Measurements from ENCODE around the gene MED15. TPM values are rescaled to one million over a fixed set of nuclear protein-coding genes. Genes with fewer than 3 reads are reported as not detected.

The MED15 gene
- total RNA-seq, 5 donors from 2014 or later (not counting 1 experiment from before 2014, with no cell fraction given): 214 to 317 (median 262) TPM

DNA sequence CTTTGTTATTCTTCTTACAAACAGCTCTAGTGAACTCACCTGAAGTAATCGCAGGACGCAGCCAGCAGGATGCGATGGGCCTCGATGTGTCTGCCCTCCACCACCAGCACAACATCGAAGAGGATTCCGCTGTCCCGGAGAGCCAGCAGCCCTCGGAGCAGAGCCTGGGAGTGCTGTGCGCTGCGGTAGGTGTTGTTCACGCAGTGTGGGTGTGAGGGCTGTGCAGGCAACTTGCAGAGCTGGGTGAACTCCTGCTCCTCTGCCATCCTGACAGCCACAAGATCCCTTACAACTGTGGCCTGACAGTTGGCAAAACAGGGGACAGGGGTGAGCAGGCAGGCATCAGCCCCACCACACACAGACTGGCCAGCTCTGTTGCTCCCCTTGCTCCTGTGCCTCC, 18.5 kb upstream of the MED15 start:
- 98% methylated on average over 11 of the region's 11 CpGs for WGBS (ENCODE audit: insufficient coverage)
- no peak for ATAC-seq (replicated peaks in 1 of 4)
- POLR2A ChIA-PET: no interaction called here
- H3K36me3 Mint-ChIP-seq: peaks cover 26% of the 10 kb centered on the region
- peak overlapping the region; percentile 12 to 56 for H3K27ac Mint-ChIP-seq
- no peaks in the 10 kb centered on the region for H3K9me3 Mint-ChIP-seq
- Histone ChIP-seq H3K9me3 (no peaks in the 10 kb centered on the region), H3K4me1 (ENCODE audit: control insufficient read depth in 1 of 2, extremely low read depth in 1 of 2, insufficient read depth in 2 of 2, low read length in 2 of 2) (peaks cover 9 to 39% of the 10 kb centered on the region in 2 experiments), H3K27me3 (replicated peaks in 1 of 2; ENCODE audit: control insufficient read depth in 2 of 2, extremely low read depth in 1 of 2, insufficient read depth in 2 of 2, low read length in 1 of 2) (no peaks in the 10 kb centered on the region), H3K4me3 (ENCODE audit: control insufficient read depth in 1 of 2, extremely low read depth in 1 of 2, low read length in 1 of 2) (no peak overlapping the region), H3K27ac (ENCODE audit: low read length) (no peak overlapping the region), H3K36me3 (ENCODE audit: control insufficient read depth in 2 of 2, extremely low read depth in 1 of 2, insufficient read depth in 1 of 2, low read length in 1 of 2) (peaks cover 0 to 16% of the 10 kb centered on the region in 2 donors)
- DNase-seq: no peak
- no peak overlapping the region for H3K4me3 Mint-ChIP-seq
- CTCF ChIA-PET: interaction anchor here in 1 of 2 donors (1.4 kb wide), 1 partner anchor 26 kb away, joined by 7 read pairs; no protein-coding TSS in a partner anchor
- peaks cover 67 to 68% (median 67%) of the 10 kb centered on the region in 3 donors for H3K4me1 Mint-ChIP-seq
- H3K27me3 Mint-ChIP-seq: no peaks in the 10 kb centered on the region

DNA sequence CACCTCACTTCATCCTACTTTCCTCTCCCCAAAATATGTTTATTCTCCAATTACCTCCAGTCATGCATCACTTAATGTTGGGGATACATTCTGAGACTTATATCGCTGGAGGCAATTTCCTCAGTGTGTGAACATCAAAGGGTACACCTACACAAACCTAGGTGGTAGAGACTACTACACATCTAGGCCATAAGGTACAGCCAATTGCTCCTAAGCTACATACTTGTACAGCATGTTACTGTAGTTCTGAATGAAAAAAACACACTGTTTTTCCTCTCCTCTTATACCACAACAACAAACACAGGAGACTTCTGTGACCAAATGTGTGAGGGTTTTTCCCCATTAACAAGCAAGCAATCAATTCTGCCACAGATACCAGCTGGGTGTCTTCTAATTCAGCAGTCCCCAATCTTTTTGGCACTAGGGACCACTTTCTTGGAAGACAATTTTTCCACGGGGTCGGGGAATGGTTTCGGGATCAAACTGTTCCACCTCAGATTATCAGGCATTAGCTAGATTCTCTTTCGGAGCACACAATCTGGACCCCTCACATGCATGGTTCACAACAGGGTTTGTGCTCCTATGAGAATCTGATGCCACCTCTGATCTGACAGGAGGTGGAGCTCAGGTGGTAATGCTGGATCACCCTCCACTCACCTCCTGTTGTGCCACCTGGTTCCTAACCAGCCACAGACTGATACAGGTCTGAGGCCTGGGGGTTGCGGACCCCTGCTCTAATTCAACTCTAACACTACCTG, 17.0 kb upstream of the MED15 start:
- no peak overlapping the region for H3K27ac ChIP-seq (ENCODE audit: low read length)
- H3K4me1 Mint-ChIP-seq: peaks cover 72 to 73% (median 73%) of the 10 kb centered on the region in 3 donors
- no peak overlapping the region for H3K4me3 ChIP-seq (ENCODE audit: control insufficient read depth in 1 of 2, extremely low read depth in 1 of 2, low read length in 1 of 2)
- no peaks in the 10 kb centered on the region for H3K9me3 Mint-ChIP-seq
- DNase-seq (peak in 1 of 35 experiments; percentile 29), ATAC-seq (replicated peaks in 1 of 4) (peak in 2 of 4 experiments; percentile 35 to 66)
- POLR2A ChIA-PET: no interaction called here
- no peaks in the 10 kb centered on the region for H3K27me3 Mint-ChIP-seq
- H3K36me3 Mint-ChIP-seq: peaks cover 22% of the 10 kb centered on the region
- no peaks in the 10 kb centered on the region for H3K9me3 ChIP-seq
- H3K27me3 ChIP-seq (replicated peaks in 1 of 2; ENCODE audit: control insufficient read depth in 2 of 2, extremely low read depth in 1 of 2, insufficient read depth in 2 of 2, low read length in 1 of 2): no peaks in the 10 kb centered on the region
- peaks cover 12 to 51% of the 10 kb centered on the region in 2 experiments for H3K4me1 ChIP-seq (ENCODE audit: control insufficient read depth in 1 of 2, extremely low read depth in 1 of 2, insufficient read depth in 2 of 2, low read length in 2 of 2)
- CTCF ChIA-PET: interaction anchor here (0.6 to 1.4 kb wide), 2 partner anchors 27 to 66 kb away, joined by 3 to 7 read pairs; no protein-coding TSS in a partner anchor
- 98% methylated on average over 5 of the region's 6 CpGs for WGBS (ENCODE audit: insufficient coverage)
- H3K4me3 Mint-ChIP-seq: no peak overlapping the region
- peaks cover 0 to 14% of the 10 kb centered on the region in 2 donors for H3K36me3 ChIP-seq (ENCODE audit: control insufficient read depth in 2 of 2, extremely low read depth in 1 of 2, insufficient read depth in 1 of 2, low read length in 1 of 2)
- peak overlapping the region in 1 of 2 donors; percentile 71 for H3K27ac Mint-ChIP-seq

DNA sequence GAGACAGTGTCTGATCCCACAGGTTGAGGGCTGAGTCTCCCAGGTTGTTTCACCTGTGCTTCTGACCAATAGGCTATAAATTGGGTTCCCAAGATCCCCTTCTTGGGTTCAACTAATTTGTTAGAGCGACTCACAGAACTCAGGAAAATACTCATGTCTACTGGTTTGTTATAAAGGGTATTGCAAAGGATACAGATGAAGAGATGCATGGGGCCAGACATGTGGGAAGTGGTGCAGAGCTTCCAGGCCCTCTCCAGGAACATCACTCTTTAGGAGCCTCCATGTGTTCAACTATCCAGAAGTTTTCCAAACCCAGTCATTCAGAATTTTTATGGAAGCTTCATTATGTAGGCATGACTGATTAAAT, 16.5 kb upstream of the MED15 start:
- ATAC-seq (replicated peaks in 1 of 4) (no peak), DNase-seq (no peak)
- H3K27me3 Mint-ChIP-seq: no peaks in the 10 kb centered on the region
- CTCF ChIA-PET: no interaction called here
- POLR2A ChIA-PET: no interaction called here
- peaks cover 12 to 52% of the 10 kb centered on the region in 2 experiments for H3K4me1 ChIP-seq (ENCODE audit: control insufficient read depth in 1 of 2, extremely low read depth in 1 of 2, insufficient read depth in 2 of 2, low read length in 2 of 2)
- no peak overlapping the region for H3K4me3 ChIP-seq (ENCODE audit: control insufficient read depth in 1 of 2, extremely low read depth in 1 of 2, low read length in 1 of 2)
- no peak overlapping the region for H3K27ac ChIP-seq (ENCODE audit: low read length)
- no peaks in the 10 kb centered on the region for H3K9me3 ChIP-seq
- H3K27ac Mint-ChIP-seq: peak overlapping the region in 1 of 2 donors; percentile 71
- H3K4me1 Mint-ChIP-seq: peaks cover 72 to 75% (median 73%) of the 10 kb centered on the region in 3 donors
- H3K27me3 ChIP-seq (replicated peaks in 1 of 2; ENCODE audit: control insufficient read depth in 2 of 2, extremely low read depth in 1 of 2, insufficient read depth in 2 of 2, low read length in 1 of 2): no peaks in the 10 kb centered on the region
- H3K4me3 Mint-ChIP-seq: no peak overlapping the region
- no peaks in the 10 kb centered on the region for H3K9me3 Mint-ChIP-seq
- H3K36me3 Mint-ChIP-seq: peaks cover 21% of the 10 kb centered on the region
- H3K36me3 ChIP-seq (ENCODE audit: control insufficient read depth in 2 of 2, extremely low read depth in 1 of 2, insufficient read depth in 1 of 2, low read length in 1 of 2): peaks cover 0 to 14% of the 10 kb centered on the region in 2 donors
- WGBS (ENCODE audit: insufficient coverage): no CpG with 5 or more reads among the region's 1 CpG

DNA sequence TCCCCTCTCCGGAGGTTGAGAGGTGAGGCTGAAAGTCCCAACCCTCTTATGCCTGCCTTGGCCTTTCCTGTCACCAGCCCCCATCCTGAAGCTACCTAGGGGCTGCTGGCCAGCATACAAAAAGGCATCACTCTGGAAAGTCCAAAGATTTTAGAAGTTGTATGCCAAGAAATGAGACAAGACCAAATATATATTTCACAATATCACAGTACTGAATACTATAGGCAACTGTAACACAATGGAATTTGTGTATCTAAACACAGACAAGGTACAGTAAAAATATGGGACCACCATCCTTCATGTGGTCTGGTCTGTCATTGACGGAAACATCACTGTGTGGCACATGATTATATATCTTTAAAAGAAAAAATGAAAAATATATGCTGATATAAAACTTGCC, 16.1 kb upstream of the MED15 start:
- peaks cover 18% of the 10 kb centered on the region for H3K36me3 Mint-ChIP-seq
- Histone ChIP-seq H3K9me3 (no peaks in the 10 kb centered on the region), H3K4me3 (ENCODE audit: control insufficient read depth in 1 of 2, extremely low read depth in 1 of 2, low read length in 1 of 2) (no peak overlapping the region), H3K27ac (ENCODE audit: low read length) (no peak overlapping the region), H3K36me3 (ENCODE audit: control insufficient read depth in 2 of 2, extremely low read depth in 1 of 2, insufficient read depth in 1 of 2, low read length in 1 of 2) (peaks cover 0 to 14% of the 10 kb centered on the region in 2 donors), H3K27me3 (replicated peaks in 1 of 2; ENCODE audit: control insufficient read depth in 2 of 2, extremely low read depth in 1 of 2, insufficient read depth in 2 of 2, low read length in 1 of 2) (no peaks in the 10 kb centered on the region), H3K4me1 (ENCODE audit: control insufficient read depth in 1 of 2, extremely low read depth in 1 of 2, insufficient read depth in 2 of 2, low read length in 2 of 2) (peaks cover 12 to 56% of the 10 kb centered on the region in 2 experiments)
- no peak for ATAC-seq (replicated peaks in 1 of 4)
- DNase-seq: no peak
- POLR2A ChIA-PET: no interaction called here
- peaks cover 69 to 75% (median 70%) of the 10 kb centered on the region in 3 donors for H3K4me1 Mint-ChIP-seq
- H3K9me3 Mint-ChIP-seq: no peaks in the 10 kb centered on the region
- H3K27ac Mint-ChIP-seq: peak overlapping the region in 1 of 2 donors; percentile 71
- CTCF ChIA-PET: no interaction called here
- WGBS (ENCODE audit: insufficient coverage): no CpG with 5 or more reads among the region's 2 CpGs
- H3K27me3 Mint-ChIP-seq: no peaks in the 10 kb centered on the region
- no peak overlapping the region for H3K4me3 Mint-ChIP-seq

GRCh38 chr22:20494978-20495860, 12.2 kb upstream of the MED15 start, which contains the start of gene KLHL22:
TSS of gene KLHL22 (minus strand) at chr22:20495795. CDS start at chr22:20489211, 6,584 bp downstream.
- Histone ChIP-seq H3K27me3 (replicated peaks in 1 of 2; ENCODE audit: control insufficient read depth in 2 of 2, extremely low read depth in 1 of 2, insufficient read depth in 2 of 2, low read length in 1 of 2) (no peaks in the 10 kb centered on the region), H3K4me1 (ENCODE audit: control insufficient read depth in 1 of 2, extremely low read depth in 1 of 2, insufficient read depth in 2 of 2, low read length in 2 of 2) (peaks cover 8 to 61% of the 10 kb centered on the region in 2 experiments), H3K4me3 (ENCODE audit: control insufficient read depth in 1 of 2, extremely low read depth in 1 of 2, low read length in 1 of 2) (peak within 1 kb of the TSS; percentile 65 to 92), H3K9me3 (no peaks in the 10 kb centered on the region), H3K27ac (ENCODE audit: low read length) (peak within 1 kb of the TSS; percentile 95), H3K36me3 (ENCODE audit: control insufficient read depth in 2 of 2, extremely low read depth in 1 of 2, insufficient read depth in 1 of 2, low read length in 1 of 2) (no peaks in the 10 kb centered on the region)
- POLR2A ChIA-PET: interaction anchor here in 1 of 2 donors (0.6 to 0.7 kb wide), 3 partner anchors 53 to 399 kb away, joined by 3 to 7 read pairs (median 3); no protein-coding TSS in a partner anchor
- Mint-ChIP-seq H3K27ac (peak within 1 kb of the TSS; percentile 82), H3K36me3 (peaks cover under 1% of the 10 kb centered on the region), H3K4me3 (peak within 1 kb of the TSS; percentile 83 to 96 (median 90)), H3K9me3 (no peaks in the 10 kb centered on the region), H3K27me3 (no peaks in the 10 kb centered on the region), H3K4me1 (peaks cover 50 to 58% (median 50%) of the 10 kb centered on the region in 3 donors)
- DNase-seq (peak in 16 of 35 experiments; percentile 2 to 50 (median 13)), ATAC-seq (replicated peaks in 1 of 4) (peak in 3 of 4 experiments; percentile 18 to 26 (median 19))
- 1% methylated on average over 106 of the region's 108 CpGs for WGBS (ENCODE audit: insufficient coverage)
- CTCF ChIA-PET: interaction anchor here in 1 of 2 donors (0.6 to 1.4 kb wide), 6 partner anchors 15 to 77 kb away, joined by 3 to 5 read pairs (median 4); no protein-coding TSS in a partner anchor
